CD4-positive, alpha-beta T cell treated with Interferon alpha-2 for 1 hour (primary cell): ENCODE measurements around the gene PSTK.

Experiments used
- DNase-seq, 2 donors: peaks; one replicate each; pipeline ENCODE4 v3.0.0-alpha.2; 2020 to 2022

The PSTK gene, protein sequence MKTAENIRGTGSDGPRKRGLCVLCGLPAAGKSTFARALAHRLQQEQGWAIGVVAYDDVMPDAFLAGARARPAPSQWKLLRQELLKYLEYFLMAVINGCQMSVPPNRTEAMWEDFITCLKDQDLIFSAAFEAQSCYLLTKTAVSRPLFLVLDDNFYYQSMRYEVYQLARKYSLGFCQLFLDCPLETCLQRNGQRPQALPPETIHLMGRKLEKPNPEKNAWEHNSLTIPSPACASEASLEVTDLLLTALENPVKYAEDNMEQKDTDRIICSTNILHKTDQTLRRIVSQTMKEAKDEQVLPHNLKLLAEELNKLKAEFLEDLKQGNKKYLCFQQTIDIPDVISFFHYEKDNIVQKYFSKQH

DNA sequence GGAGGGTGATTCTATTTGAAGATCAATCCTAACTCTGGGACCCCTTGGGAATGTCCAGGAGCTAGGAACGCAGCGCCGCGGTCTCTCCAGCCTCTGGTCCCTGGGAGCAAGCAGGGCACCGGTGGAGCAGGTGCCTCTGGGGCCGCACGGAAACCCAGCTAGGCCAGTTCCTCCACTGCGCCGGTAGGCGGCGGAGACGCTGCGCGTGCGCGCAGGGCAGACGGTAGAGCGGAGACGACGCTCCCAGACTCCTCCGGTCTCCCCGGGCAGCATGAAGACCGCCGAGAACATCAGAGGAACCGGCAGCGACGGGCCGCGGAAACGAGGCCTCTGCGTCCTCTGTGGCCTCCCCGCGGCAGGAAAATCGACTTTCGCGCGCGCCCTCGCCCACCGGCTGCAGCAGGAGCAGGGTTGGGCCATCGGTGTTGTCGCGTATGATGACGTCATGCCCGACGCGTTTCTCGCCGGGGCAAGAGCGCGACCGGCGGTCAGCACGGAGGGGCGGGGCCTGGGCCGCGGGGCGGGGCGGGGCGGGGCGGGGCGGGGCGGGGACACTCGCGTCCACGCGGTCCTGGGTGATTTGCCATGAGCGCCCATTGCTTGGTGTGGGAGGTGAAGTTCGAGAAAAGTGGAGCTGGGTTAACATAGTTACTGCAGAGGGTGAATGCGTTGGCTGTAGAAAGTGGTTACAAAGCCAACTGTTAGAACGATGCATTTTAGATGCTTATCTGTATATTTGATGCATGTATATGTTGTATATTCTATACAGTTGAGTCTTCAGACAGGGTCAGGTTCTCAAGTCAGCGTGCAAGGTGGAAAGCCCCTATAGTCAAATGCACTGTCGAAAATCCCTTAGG is at the start of gene PSTK:
Gene PSTK (plus strand): TSS at position 193 of the 857 bp plus-strand sequence. CDS start 79 bp downstream, at position 272.
- DNase-seq: peak; percentile 90 to 92

DNA sequence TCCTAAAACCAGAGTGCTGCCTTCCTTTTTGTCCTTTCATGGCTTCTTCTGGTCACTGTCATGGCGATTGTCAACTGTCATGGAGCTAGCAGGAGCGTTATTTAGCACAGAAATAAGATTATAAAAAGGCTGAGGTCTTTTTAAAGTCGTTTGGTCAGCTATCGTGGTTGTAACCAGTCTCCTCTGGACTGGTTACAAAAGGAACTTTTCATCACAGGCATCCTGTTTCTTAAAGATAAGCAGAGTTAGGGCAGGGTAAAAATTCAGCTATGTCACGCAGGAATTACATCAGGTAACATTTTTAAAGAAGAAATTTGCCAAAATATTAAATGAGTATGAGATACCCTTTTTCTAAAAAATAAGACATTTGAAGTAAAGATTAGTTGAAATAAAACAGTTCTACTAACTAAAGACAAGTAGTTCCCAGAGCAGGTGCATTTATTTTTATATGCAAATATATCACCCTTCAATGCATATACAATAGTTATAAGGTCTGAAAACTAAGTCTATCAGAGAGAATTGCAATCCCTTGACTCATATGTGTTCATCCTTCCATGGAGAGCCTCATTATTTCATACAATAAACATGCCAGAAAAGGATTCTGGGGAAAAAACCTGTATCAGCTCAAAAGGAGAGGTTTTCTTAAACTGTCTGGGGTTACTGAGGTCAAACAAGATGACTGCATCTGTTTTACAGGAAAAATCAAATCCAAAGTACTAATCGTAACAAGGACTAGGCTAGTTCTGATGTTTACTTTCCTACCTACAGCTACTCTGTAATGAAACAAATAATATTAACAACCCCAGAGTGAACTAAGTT is 48.9 kb upstream of the PSTK start:
- no peak for DNase-seq

DNA sequence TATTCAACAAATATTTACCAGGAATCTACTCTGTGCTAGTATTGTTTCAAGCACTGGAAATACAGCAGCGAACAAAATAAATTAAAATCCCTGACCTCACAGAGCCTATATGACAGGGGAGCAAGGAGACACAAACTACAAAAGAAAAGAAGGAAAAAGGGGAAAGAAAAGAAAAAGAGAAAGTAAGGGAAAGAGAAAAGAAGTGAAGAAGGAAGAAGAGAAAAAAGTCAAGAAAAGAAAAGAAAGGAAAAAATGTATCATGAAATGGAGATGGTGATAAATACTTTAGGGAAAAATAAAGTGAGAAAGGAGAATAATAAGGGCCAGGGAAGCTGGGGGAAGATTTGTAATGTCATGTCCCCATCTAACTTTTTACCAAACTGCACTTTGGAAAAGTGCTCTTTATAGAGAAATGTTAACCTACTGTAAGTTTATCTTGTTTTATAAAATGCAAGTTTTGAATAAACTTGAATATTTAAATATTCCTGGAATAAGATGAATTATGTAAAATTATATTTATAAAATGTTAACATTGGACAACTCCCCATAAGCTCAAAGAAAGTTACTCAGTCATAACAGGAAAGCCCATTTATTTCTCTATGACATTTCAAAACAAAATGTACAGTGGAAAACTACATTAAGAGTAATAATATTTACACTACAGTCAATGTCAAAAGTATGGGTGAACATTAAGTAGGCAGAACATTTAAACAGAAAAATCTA is 40.9 kb upstream of the PSTK start:
- no peak for DNase-seq

DNA sequence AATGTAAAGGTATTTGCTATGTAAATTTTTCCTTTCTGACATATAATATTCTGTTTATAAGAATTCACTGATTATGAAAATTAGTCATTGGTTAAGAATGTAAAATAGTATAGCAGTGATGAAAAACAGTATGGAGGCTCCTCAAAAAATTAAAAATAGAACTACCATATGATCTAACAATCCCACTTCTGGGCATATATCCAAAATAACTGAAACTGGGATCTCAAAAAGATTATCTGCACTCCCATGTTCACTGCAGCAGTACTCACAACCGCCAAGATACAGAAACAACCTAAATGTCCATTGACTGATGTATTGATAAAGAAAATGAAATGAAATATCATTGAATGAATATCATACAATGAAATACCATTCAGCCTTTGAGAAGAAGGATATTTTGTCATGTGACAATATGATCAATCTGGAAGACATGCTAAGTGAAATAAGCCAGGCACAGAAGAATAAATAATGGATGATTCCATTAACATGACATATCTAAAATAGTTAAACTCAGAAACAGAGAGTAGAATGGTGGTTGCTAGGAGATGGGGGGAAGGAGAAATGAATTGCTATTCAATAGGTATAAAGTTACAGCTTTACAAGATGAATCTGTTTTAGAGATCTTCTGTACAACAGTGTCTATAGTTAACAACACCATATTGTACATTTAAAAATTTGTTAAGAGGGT is 40.2 kb upstream of the PSTK start:
- no peak for DNase-seq

DNA sequence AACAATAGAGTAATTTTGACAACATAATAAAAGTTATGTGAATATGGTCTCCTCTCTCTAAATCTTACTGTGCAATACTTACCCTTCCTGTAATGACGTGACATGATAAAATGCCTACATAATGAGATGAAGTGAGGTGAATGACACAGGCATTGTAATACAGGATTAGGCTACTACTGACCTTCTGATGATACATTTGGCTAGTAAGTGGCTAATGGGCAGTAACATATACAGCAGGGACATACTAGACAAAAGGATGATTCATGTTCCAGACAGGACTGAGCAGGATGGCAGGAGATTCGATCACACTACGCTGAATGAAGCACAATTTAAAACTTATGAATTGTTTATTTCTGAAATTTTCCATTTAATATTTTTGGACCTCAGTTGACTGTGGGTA is 30.9 kb upstream of the PSTK start:
- DNase-seq: no peak

DNA sequence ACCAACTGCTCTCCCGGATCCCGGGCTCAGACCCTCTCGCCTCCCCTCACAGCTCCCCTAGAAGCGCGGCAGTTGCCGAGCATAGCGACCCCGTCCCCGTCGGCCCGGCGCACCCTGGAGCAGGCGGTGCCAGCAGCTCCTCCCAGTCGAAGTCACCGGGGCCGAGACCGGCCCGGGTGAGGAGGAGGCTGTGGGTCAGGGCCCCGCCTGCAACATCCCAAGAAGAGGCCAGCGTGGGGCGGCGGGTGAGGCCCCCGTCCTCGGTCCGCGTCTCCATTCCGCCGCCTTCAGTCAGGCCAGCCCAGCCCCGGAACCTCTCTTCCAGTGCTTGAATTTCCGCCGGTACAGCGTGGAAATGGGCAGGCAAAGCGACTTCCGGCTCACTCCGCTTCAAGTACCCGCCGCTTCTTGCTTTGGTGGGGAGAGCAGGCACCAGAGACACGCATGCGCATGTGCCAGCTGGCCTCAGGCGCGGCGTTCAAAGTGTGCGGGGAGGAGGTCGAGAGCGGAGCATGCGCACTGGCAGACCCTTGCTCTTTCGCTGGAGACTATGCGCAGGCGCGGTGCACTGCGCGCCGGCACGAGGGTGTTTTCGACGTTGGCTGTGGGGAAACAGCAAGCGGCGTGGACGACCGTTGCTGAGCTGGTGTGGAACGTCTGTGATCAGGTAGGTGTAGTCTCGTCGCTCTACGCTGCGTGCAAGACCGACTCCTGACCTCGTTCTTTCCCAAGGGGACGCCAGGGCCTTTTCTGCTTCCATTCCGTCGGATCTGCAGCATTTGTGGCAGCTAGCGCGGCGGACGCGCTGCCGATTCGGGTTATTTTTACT is 26.1 kb upstream of the PSTK start, which contains the start of gene C10orf88:
Gene C10orf88 (minus strand): TSS at position 326 of the 829 bp plus-strand sequence. CDS start 49 bp downstream, at position 277.
- peak; percentile 99 for DNase-seq

DNA sequence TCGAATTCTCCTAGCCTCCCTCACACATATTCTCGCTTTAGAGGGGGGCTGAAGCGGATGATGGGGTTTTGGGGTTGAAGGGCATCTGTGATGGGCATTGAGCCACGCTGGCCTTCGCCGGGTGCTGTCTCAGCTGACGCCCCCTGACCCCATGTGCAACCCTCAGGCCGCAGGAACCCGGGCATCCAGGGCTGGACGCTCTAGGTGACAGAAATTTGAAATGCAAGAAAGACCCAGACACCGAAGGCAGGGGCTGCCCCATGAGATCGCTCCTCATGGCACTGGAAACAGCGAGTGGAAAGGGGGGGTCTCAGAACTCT is 25.5 kb upstream of the PSTK start:
- no peak for DNase-seq

DNA sequence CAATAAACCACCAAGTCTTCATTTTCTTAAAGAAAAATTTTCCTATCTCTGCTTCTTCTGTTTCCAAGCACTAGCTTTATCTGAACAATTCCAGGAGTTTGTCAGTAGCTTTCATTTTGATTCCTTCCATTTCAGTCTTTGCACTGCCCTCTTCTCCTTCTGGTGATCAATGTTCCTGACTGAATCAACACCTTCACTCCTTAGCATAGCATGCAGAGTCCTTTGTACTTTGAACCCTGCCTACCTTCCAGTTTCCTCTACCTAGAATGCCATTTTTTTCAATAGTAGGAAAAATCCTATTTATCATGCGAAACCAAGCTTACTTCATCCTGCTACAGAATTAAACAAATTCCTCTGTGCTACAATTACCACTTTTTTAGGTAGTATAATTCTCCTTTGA is 24.3 kb upstream of the PSTK start:
- DNase-seq: no peak

DNA sequence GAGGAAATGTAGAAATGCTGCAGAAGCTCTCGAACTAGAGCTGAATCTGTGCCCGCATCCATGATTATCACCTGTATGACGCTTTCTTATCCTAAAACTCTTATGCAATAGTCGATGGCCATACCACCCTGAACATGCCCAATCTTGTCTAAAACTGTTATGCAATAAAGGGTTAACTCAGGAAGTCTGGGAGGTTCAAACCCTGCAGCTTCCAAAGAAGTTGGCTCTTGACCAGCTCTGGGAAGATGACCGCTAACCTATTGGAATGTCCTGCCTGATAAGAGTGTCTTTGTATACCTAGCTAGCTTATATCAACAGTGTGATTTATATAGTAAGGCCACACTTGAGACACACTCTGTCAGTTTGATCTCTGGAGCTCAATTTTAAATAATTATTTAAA is 22.7 kb upstream of the PSTK start:
- no peak for DNase-seq

DNA sequence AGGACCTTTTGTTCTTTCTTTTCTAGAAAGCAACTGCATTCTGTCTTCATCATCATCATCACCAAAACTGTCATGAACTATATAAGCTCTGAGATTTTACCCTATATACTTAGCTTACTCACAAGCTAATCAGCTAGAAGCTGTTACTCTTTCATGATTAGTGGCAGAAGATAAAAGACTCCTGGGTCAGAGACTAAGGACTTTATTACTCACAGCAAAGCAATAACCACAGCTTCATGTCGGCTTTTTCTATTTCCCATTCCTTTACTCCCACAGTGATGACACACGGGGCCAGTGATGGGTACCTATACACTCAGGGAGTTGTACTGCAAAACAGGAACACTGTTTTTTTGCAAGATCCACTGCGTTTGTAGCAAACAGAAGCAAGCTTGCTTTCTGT is 17.8 kb upstream of the PSTK start:
- no peak for DNase-seq

DNA sequence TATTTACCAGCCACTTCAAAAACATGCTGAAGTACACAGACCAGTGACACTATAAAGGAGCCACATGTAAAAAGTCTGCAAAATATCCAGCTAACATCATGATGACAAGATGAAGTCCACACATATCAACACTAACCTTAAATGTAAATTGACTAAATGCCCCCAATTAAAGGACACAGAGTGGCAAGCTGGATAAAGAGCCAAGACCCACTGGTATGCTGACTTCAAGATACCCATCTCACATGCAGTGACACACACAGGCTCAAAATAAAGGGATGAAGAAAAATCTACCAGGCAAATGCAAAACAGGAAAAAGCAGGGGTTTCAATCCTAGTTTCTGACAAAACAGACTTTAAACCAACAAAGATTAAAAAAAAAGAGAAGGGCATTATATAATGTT is 13.3 kb upstream of the PSTK start:
- no peak for DNase-seq

DNA sequence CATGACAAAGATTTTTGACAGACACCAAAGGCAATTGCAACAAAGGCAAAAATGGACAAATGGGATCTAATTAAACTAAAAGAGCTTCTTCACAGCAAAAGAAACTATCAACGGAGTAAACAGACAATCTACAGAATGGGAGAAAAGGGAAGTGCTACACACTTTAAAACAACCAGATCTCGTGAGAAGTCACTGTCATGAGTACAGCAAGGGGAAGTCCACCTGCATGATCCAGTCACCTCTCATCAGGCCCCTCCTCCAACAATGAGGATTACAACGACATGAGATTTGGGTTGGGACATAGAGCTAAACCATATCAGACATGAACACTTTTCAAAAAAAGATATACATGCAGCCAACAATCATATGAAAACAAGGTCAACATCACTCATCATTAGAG is 11.5 kb upstream of the PSTK start:
- DNase-seq: no peak

DNA sequence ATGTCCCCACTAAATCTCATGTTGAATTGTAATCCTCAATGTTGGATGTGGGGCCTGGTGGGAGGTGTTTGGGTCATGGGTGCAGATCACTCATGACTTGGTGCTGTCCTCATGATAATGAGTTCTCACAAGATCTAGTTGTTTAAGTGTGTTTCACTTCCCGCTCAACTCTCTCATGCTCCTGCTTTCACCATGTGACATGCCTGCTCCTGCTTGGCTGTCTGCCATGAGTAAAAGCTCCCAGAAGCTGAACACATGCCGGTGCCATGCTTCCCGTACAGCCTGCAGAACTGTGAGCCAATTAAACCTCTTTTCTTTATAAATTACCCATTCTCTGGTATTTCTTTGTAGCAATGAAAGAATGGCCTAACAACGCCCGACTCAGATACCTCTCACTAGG is 6.2 kb upstream of the PSTK start:
- no peak for DNase-seq

DNA sequence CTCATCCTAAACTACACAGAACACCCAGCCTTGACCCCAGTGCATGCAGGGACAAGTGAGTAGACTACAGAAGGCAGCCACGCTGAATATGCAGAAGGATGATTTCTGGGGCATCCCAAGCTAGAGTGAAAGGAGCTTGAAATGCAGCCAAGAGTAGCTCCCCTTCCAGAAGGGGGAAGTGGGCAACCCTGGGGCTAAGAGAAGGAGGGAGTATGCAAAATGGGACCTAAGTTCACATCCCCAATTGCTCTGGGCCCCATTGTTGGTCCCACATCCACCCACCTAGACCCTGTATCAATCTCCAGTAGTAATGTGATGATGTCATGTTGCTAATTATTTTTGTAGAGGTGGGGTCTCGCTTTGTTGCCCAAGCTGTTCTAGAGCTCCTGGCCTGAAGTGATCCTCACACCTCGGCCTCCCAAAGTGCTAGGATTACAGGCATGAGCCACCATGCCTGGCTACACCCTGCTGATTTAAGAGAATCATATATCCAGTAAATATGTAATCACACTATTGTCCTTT is 5.6 kb upstream of the PSTK start:
- DNase-seq: no peak

DNA sequence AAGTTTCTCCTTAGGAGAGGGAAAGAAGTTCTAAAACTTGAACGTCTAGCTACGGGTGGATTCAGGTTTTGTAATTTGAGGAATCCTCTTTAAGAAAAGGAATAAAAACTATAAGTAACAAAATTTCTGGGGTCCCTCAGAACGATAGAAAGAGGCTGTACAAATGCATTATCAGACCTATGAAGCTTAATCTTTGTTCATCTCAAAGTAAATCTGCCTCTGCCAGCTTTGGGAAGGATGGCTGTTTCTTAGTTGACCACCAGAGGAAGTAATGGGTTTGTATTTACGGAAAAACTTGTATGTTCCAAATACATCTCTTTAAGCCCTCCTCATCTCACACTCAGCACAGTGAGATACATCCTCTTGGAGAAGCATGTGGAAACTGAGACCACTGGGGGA is 864 bp downstream of the PSTK start:
- DNase-seq: peak in 1 of 2 donors; percentile 8

DNA sequence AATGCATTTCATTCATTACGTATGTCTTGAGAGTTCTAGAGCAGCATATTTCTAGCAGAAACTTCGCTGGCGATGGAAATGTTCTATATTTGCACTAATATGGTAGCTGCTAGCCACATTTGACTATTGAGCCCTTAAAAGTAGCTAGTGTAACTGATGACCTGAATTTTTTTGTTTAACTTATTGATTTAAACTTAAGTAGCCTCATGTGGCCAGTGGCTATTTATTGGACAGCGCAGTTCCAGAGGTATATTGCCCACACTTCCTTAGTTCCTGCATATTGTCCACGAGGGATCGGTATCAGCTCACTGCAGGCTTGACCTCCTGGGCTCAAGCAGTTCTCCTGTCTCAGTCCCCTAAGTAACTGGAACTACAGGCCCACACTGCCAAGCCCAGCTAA is 3.7 kb downstream of the PSTK start:
- no peak for DNase-seq

DNA sequence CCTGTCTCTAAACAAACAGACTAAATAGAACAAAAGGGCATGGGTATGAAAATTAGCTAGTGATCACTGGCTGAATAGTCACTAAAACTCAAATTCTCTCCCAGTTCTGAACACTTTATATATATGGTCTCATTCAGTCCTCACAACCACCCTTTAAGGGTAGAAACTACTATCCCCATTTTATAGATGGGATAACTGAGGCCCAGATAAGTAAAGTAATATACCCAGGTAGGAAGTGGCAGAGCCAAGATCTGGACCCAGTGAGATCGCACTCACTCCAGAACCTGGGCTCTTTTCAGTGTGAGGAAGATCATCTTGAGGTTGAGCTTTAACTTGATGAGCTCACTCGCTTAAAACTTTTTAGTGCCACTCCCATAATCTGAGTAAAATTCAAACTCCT is 4.5 kb downstream of the PSTK start:
- DNase-seq: no peak

DNA sequence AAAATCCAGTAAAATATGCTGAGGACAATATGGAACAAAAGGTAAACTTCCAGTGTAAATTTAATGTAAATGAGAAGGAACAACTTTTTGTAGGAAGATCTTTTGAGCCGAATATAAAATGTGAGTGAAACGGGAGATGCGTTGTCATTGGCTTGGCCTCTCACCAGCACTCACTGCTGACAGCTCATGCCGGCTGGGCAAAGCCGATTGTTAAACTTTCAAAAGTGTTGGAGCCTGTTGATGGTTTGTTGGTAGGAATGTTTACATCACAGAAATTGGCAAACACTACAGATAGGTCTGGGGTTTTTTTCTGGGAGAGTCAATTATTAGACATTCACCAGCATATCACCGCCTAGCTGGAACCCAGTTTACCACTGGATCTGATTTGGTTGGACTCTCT is 6.1 kb downstream of the PSTK start:
- no peak for DNase-seq

DNA sequence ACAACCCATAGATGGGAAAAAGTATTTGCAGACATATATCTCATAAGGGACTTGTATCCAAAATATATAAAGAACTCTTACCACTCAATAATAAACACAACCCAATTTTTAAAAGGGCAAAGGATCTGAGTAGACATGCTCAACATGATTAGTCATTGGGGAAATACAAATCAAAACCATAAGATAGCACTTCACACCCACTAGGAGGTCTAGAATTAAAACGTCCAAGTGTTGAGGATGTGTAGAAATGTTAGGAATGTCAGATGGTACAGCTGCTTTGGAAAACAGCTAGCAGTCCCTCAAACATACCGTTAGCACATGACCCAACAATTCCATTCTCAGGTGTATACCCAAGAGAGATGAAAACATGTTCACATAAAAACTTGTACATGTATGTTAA is 8.3 kb downstream of the PSTK start:
- DNase-seq: no peak

DNA sequence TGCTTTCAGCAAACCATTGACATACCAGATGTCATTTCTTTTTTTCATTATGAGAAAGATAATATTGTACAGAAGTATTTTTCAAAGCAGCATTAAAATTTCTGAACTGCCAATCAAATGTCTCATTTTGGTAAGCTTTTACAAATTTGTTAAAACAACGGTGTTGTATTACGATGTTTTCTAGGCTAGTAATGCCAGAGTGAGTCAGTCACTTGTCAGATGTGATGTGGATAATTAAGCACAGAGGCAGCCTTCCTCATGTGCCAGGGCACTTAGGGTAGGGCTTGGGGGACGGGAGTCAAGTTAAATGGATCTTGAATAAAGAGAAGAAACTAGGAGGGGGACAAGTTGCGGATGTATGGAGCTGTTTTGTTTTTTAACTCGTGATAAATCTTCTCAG is 10.1 kb downstream of the PSTK start:
- no peak for DNase-seq

DNA sequence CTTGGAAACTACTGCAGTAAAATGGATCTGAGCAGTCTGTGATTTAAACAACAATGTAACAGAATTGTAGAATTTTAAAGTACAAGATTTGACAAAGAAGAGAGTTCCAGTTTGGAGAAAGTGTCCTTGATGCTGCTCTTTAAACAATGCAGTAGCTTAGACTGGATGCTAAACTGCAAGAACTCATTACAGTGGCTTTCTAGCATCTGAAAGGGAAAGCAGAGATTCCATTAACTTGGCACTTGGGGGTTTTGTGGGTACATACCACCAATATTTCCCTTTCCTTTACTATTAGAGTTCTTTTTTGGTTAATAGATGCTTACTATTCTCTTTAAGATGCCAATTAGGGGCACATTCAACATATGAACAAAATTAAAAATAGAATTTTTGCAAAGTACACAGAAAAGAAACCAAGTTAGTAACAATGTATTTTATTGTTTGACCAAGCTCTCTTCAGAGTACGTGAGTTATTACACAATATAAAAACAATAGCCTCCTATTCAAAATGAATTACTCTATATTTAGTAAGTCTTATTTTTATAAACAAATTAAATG is 11.9 kb downstream of the PSTK start:
- DNase-seq: no peak
